ACHN (cell line): ENCODE results near the gene TMEM9B.
"Not testable (repeated sequence)": the region's sequence is repeated elsewhere in the genome, so short reads cannot be mapped to it uniquely, and the experiment has no call there.

Source experiments
- DNase-seq: peaks from one replicate; pipeline ENCODE4 v3.0.0-alpha.2; 2015
- in situ Hi-C: cut with HindIII; loops from 2 replicates; pipeline ENCODE4 v1.10.0; 2017; ENCODE audit warnings: low sequenced_read_pairs, low pct_ligation_motif_present, low pct_unique_long_range_greater_than_20kb

The TMEM9B gene

DNA sequence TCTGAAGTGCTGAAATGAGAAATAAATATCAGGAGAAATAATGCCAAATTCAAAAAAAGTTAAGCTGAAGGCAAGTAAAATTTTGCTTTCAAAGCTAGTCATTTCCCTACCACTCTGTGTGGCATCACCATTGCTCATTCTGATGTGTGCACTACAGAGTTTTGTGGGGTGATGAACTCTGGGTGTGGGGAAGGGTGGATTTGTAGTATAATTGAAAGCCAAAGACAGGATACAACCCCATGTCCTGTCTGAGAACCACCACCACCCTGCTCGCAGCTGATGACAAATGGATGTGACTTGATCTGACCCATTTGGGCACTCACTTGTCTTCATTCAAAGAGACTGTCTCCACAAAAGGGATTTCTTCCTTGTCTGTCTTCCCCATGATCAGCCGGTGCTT lies 19.3 kb upstream of the TMEM9B start:
- DNase-seq = no peak
- in situ Hi-C loops = no loop called here

DNA sequence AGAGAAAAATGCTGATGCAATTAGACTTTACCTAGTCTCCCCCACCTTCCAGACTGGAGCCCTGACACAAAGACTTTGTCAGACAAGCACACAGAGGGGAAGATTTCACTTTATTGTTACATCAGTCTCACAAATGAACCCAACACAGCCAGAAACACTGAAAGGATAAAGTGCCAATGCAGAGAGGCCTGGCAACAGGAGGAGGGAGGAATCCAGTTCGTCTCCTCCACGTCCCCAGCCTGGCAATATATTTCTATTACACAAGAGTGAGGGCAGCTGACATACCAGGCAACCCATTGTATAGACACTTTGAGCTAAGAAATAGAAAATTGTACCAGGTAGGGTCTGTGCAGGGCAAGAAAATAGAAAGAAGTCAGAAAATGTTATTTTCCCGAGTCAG lies 16.2 kb upstream of the TMEM9B start:
- in situ Hi-C loops = no loop called here
- no peak for DNase-seq

DNA sequence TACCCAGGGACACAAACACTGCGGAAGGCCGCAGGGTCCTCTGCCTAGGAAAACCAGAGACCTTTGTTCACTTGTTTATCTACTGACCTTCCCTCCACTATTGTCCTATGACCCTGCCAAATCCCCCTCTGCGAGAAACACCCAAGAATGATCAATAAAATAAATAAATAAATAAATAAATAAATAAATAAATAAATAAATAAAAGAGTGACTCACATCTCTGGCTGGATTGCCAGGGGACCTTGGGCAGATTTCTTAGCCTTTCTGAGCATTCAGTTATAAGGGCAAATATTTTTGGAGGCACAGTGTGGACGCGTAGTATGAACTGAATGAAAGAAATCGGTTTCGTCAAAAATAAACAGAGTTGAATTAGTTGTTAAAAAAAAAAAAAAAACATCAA lies 15.1 kb upstream of the TMEM9B start:
- DNase-seq, in situ Hi-C loops: not testable (repeated sequence)

DNA sequence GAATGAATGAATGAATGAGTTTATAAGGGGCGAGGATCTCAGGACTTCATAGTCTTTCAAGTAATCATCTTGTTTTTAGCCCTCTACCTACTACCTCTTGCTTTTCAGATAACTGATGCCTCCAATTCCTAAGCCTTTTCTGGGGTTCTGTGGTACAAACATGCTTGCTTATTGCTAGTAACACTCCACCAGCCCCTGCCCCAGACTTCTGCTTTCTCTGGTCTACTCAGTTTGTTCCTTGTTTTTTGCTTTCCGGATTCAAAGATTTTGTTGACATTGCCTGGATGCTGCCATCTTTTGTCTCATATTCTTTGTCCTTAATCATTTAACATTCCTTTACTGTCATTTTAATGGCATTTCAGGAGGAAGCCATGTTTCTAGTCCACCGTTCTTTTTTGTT lies 8.9 kb upstream of the TMEM9B start:
- no peak for DNase-seq
- in situ Hi-C loops = no loop called here

DNA sequence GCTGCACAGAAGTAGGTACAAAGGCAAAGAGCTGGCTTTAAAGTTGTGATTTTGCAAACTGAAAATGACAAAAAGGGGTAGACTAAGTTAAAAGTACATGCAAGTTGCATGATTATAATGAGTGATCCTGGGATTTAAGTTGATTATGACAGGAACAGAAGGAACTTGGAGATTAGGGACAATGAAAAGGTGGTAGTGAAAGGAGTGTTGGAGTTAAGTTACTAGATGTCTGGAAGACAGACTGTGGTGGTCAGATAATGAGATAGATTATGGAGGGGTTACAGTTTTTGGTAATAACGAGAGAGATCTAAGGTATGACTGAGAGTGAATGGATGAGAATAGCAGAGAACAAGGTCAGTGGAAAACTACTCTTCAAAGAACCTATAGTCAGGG lies 7.7 kb upstream of the TMEM9B start:
- in situ Hi-C loops = no loop called here

DNA sequence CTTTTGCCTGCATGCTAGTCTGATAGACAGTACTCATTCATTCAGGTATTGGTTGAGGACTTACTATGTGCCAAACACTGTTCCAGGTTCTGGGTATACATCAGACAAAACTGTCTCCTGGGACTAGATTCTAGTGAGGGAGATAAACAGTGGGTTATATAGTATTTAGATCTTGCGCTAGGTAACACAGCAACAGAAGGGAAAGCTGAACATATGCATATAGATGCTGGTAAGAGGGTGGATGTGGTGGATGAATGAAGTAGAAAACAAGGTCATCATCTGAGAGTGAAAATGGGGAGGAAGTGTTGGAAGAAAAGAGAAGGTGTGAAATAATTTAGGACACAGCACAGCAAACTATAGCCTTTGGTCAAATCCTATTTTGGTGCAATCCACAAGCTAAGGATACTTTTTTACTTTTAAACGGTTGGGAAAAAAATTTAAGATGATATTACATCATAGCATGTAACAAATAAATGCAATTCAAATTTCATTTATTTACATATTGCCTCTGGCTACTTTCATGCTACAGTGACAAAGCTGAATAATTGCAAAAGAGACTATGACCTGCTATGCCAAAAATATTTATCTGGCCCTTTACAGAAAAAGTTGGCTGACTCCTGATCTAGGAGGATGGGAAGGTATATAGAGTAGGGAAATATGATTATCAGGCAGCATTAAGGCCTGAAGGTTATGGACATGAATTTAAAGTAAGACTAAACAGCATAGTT lies 7.1 kb upstream of the TMEM9B start:
- in situ Hi-C loops = no loop called here
- DNase-seq = no peak

More for the DNA sequence above, 7.7 kb upstream of the TMEM9B start:
- DNase-seq = no peak

DNA sequence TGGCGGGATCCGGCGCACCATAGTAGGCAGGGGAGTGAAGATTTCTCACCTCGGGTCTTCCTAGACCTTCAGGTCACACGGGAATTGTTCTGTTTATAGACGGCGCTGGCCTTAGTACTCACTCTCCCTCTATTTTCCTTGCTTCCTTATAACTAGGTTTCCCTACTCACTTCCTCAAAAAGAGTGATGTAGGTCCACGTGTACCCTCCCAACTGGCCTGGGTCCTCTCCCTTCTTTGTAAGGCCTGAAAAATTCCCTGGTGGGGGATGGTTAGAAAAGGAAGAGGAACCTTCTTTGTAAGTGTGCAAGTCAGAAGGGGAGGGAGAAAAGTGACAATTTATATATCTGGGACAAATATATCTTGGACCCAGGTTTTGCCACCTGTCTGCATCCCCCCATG lies 2.9 kb upstream of the TMEM9B start:
- DNase-seq = no peak
- in situ Hi-C loops = no loop called here

DNA sequence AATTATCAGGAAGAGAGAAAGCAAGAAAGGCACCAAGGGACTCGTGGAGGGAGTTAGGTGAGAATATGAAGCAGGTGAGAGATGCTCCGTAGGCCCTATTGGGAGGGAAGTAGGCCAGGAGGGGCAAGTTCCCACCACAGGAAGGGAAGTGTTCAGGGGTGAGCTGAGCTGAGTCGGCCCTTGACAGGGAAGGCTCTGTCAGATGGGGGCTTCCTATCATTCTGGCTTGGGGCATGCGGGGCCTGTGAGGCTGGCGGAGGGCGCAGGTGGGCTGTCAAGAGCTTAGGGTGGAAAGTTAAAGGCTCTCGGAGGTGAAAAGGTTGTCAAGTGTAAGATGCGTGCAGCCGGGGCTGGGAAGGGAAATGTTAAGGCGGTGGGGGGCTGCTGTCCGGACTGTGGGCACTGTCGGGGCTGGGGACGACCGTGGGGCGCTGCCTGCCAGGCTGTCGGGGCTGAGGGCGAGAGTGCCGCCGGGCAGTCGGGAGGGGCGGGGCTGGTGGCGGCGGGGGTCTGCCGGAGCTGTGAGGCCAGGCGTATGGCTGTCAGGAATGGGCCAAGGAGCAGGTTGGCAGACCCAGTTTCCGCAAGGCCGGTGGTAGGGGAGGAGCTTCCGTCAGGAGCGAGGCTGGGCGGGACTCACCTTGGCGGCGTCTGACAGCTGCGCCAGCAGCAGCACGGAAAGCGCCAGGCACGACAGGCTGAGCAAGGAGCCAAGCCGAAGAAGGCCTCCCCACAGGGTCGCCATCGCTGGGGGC lies 496 bp downstream of the TMEM9B start:
- DNase-seq = peak; percentile 73
- in situ Hi-C loops = no loop called here

DNA sequence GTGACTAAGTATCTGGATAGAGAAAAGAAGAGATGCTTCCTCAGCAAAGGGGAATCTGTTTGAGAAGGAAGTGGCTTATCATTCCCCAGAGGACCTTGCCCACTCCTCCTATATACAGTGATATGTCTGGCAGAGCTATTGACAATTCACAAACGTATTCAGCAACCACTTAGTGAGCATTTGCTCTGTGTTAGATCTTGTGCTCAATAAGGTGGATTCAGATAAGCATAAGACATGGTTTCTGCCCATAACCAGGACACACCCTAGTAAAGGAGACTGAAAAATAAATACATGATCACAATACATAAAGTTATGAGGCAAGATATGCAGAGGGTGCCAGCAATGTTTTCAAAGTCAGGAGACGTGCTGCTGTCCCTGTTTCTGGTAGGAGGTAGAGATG lies 1.4 kb downstream of the TMEM9B start:
- in situ Hi-C loops = no loop called here

DNA sequence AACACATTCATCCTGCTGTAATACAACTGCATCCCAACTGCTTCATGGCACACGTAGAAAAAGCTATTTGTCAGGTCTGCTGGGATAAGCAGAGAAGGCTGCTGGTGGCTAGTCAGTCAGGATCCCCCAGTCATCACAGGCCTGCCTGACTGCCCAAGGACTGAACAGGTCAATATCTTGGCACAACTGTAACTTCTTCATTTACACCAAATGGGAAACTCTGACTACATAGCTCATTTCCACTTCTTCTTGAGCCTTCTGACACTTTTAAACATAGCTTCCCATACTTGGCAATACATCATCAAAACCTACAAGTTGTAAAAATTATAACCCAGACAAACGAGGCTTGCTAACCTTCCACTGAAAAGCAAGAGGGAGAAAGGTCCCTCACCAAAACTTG lies 2.8 kb downstream of the TMEM9B start:
- in situ Hi-C loops = no loop called here
- no peak for DNase-seq

More for the DNA sequence above, 1.4 kb downstream of the TMEM9B start:
- DNase-seq = no peak

DNA sequence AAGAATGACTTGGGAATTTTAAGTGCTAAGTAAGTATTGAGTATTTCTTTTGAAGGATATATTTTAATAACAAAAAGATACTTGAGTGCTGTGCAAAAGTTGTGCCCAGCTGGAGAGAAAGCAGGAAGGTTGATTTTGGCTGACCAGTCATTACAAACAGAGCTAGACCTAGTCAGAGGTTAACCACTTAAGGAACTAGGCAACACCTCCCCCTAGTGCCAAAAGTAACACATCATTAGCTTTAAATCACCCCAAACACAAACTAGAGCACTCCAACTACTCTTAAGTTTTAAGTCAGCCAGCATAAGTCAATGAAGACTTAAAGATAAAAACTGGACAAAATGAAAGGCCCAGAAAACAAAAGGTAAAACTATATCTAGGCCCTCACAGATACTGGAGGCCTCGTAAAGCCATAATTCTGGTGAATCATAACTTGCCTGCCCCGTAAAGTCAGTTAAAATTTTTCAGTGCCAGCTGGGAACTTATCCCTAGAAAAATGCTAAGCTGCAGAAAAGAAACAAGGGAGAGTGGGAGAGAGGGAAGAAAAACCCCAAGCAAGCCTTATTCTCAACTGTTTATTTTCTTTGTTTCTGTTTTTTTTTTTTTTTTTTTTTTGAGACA lies 4.6 kb downstream of the TMEM9B start:
- in situ Hi-C loops = no loop called here
- peak; percentile 76 for DNase-seq

DNA sequence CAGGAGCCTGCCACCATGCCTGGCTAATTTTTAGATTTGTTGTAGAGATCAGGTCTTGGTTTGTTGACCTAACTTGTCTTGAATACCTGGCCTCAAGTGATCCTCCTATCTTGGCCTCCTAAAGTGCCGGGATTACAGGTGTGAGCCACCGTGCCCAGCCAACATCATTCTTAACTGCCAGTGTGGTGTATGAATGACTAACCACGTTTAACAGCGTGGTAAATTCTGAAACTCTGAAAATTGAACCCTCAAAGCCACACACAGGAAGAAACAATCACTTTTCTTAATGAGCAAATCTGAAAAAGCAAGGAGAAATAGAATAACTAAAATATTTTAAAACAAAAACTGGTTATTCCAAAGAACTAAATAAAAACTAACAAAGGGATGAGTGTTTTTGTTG lies 7.4 kb downstream of the TMEM9B start:
- DNase-seq = no peak
- in situ Hi-C loops = no loop called here

DNA sequence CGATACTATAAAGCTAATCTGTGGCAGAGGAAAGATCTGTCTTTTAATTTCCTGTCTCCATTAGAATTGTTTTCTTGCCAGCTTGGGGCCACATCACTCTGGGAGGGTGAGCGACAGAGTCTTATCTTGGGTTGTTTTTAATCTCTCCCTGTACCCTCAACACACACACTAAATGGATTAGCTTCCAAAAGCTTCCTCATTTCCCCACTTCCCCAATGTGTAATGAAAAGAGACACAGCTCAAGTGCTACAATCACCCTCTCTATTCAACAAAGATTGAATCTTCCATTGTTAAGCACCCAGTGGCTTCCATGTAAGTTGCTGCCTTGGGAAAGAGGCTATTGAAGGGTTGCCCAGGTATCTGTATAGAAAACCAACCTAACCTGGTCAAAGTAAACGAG lies 15.4 kb downstream of the TMEM9B start:
- in situ Hi-C loops = no loop called here
- DNase-seq = no peak

DNA sequence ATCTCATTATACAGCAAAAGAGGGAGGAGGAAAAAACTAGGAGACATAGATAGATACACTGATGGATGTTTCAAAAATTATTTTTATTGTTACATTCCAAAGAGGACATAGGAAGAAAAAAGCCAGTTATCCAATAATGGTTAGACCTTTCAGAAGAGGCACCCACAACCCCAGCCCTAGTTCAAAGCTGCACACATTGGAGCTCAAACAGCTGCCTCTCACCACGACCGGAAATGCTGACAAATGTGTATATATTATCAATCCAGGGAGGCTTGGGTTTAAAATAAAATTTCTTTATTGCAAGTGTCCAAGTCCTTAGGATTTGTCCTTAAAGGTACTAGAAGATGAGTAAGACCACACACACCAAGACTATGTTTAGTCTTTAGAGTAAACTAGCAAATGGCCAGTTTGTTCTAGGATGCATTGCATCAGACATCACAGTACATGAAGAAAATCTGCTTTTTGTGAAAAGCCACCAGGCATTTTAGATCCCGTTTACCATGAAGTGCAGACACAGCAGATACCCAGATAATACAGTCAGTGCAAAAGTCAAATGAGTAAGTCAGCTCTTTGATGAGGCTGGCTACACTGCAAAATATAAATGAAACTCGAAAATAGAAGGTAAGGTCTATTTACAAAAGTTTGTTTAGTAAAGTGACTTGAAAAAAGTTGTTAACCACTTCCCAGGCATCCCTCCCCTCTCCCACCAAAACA lies 16.9 kb downstream of the TMEM9B start:
- in situ Hi-C loops = no loop called here
- DNase-seq = no peak

DNA sequence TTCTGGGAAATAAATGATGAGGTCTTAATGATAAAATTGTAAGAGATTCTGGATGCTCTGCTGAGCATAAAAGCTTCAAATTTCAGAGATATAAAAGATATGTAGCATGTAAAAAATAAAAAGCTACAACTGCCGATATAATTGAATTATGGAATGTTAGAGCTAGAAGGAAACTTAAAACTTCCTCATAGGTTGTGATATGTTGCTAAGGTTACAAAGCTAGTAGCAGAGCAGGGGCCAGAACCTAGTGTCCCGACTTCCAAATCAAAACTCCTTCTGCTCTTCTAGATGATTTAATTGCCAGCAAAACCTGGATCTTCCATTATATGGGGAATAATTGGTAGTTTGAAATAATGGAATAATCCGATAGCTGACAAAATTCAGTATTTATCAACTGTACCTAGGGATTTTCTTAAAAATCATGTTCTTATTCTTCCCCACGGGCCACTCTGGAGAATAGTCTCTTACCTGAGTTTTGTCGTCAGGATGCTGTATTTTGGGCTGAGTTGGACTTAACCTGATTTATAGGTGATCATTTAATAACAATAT lies 21.6 kb downstream of the TMEM9B start, which contains the start of gene ASCL3:
Gene ASCL3 (minus strand): TSS at position 499 of the 549 bp plus-strand sequence. CDS start 4,855 bp downstream, outside the sequence.
- DNase-seq = no peak
- in situ Hi-C loops = no loop called here

DNA sequence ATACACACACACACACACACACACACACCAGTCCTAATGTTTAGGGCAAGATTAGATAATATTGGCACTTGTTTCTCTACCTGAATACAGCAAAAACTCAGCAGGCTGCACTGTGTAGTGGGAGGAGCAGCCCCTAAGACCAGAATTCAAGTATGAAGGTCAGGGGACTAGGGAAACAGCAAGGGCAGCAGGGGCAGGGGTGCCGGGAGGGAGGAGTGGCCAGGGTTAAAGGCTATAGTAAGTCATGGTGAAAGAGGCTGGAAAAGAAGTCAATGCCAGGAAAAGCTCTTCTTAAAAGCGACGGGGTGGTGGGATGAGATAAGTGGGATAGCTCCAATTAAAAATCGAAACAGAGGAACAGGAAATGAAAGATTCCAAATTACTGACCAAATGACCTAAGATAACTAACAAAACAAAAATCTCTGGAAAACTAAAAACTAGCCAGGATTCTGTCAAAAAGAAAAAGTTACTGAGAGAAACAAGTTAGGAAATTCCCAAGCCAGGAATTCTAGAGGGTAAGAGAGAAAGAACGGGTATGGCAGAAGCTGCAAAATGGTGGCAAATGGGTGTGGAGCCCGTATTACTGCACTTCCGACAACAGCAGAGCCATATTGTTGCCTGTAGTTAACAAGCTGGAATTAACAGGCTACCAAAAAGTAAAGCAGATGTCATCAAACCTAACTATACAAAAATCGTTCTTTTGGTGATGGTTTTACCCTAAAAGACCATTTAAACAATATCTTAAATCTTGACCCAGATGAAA lies 22.7 kb downstream of the TMEM9B start:
- DNase-seq = no peak
- in situ Hi-C loops = no loop called here

DNA sequence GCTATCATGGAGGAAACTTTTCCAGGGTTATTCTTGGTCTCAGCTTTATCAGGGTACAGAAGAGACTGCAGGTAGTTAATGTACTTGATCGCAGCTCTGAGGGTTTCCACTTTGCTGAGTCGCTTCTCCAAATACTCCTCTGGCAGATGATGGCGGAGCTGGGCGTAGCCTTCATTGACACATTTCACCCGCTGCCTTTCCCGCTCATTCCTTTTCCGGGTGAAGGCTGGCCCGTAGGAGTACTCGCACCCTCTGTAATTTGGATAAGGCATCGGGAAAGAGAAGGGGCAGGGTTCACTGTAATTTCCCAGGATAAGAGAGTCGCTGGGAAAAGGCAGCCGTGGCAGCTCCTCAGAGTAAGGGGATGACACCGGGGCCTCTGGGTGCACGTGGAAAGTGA lies 26.6 kb downstream of the TMEM9B start:
- DNase-seq = no peak
- in situ Hi-C loops = no loop called here

DNA sequence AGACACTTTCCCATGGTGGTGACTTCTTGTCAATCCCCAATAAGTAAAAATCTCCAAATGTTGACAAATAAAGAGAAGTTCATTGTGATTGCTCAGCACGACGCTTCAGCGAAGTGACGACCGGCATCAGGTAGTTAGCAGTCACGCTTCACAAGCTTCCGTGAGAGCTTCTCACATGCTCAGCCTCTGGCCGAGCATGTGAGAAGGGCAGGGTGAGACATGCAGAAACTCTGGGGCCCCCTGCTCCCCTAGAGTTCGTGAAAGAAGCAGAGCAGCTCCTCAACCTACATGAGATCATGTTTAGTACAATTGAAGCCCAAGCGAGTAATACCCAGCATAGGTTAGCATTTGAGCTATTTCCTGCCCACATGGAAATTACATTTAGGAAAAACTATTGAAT lies 27.1 kb downstream of the TMEM9B start:
- no peak for DNase-seq
- in situ Hi-C loops = no loop called here
